ENCODE measurements around the gene WBP2.
"Not testable (repeated sequence)": the region's sequence is repeated elsewhere in the genome, so short reads cannot be mapped to it uniquely, and the experiment has no call there.

WBP2 gene

DNA sequence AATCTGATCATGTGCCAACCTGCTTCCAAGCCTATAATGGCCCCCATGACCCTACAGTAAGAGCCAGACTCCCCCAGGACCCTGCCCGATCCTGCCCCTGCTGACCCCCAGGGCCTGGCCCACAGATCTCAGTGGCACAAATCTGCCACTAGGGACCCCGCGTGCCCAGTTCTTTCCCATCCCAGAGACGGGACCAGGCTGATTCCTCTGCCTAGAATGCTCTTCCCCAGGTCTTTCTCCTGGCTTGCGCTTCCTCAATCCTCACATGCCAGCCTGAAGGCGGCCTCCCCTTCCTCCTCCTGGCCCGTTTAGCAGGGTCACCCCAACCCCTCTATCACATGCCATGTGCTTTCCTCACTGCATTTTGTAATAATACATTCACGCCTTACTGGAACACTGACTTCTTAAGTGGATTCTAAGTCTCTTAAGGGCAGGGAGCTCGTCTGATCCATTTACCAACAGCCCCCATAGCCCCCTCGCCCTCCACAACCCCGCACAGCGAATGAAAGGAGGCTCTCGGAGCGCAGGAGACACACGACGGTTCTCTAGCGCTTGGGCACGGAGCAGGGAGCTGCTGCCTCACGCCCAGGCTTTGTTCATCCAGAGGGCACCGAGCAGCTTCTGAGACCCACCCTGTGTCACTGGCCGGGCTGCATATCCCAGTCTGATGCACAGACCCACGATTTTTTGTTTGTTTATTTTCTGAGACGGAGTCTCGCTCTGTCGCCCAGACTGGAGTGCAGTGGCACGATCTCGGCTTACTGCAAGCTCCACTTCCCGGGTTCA lies 40.4 kb upstream of the WBP2 start:
- peak in 1 of 2 experiments; percentile 56 for DNase-seq (ENCODE audit: low read depth in 1 of 2, low spot score in 1 of 2)
- in situ Hi-C loops (cut with HindIII; ENCODE audit: low pct_unique_long_range_greater_than_20kb, low sequenced_read_pairs), result no loop called here
- TF ChIP-seq JUND (IDR thresholded peaks at IDR 0.05; ENCODE audit: low read depth), result no peak

- TF ChIP-seq JUND (IDR thresholded peaks at IDR 0.05; ENCODE audit: low read depth), result no peak
- no peak for DNase-seq (ENCODE audit: low read depth in 1 of 2, low spot score in 1 of 2)
- in situ Hi-C loops (cut with HindIII; ENCODE audit: low pct_unique_long_range_greater_than_20kb, low sequenced_read_pairs), result no loop called here
Measured at GRCh38 chr17:75894049-75894733, 39.1 kb upstream of the WBP2 start.

- in situ Hi-C loops (cut with HindIII; ENCODE audit: low pct_unique_long_range_greater_than_20kb, low sequenced_read_pairs), result no loop called here
- TF ChIP-seq JUND (IDR thresholded peaks at IDR 0.05; ENCODE audit: low read depth), result no peak
- DNase-seq (ENCODE audit: low read depth in 1 of 2, low spot score in 1 of 2), result no peak
Measured at GRCh38 chr17:75893305-75894048, 38.3 kb upstream of the WBP2 start.

DNA sequence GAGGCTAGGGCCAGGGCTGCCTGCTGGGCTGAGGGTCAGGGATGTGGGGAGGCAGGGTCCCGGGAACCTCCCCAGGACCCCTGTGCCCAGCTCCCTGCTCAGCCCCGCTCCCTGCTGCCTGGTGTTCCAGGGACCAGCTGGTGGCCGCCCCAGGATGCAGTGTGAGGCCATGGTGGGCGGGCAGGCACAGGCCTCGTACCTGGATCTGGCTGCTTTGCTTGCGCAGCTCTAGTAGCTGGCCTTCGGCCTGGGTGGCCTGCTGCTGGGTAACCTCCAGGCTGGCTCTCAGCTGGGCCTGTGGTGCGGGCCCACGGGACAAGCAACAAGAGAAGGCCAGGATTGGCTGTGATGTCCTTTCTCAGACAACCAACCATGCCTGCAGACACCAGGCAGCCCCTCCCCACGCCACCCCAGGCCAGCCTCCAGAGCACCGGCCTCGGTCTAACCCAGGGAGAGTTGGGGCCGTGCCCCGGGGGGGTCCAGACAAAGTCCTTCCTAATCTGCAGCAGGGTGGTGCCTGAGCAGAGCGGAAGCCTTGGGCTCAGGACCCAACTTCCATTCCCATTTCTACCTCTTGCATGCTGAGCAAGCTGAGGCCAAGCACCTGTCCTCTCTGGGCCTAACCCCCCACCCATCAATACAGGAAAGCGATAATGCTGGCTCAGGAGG lies 37.6 kb upstream of the WBP2 start:
- DNase-seq (ENCODE audit: low read depth in 1 of 2, low spot score in 1 of 2), result no peak
- no peak for TF ChIP-seq JUND (IDR thresholded peaks at IDR 0.05; ENCODE audit: low read depth)
- in situ Hi-C loops (cut with HindIII; ENCODE audit: low pct_unique_long_range_greater_than_20kb, low sequenced_read_pairs), result no loop called here

DNA sequence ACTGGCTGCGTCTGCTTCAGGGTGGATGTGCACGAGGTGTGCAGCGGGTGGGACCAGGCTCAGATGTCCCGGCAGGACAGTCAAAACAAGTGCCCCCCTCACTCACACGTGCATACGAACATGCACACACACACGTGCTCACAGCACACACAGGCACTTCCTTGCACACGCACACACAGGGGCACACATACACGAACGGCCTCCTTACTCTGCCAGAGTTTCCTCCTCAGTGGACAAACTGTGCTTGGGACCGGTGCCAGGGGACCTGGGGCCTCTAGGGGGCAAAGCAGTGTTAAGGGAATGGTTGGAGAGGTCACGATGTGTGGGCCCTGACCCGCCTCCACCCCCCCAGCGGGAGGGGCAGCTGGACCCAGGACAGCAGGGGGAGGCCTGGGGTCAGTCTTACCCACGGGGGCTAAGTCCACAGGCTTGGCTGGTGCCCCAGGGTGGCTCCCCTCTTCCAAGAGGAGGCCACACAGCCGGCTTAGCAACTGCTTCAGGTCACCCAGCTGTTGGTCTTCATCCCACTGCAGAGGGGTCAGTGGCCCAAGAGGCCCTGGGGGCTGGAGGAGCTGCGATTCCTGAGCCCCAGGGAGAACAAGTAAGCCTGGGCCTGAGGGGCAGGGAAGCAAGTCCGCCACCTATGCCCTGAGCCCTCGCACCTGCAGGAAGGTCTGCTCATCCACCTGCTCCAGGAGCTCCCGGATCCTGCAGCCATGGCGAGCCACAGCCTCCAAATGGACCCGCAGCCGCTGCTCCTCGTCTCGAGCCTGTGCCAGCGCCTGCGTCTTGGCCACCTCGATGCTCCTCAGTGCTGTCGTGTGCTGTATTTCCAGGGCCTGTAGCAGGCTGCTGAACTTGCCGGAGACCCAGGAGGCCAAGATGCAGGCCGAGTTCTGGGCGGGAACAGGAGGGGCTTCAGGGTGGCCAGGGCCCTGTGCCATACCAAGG lies 36.7 kb upstream of the WBP2 start:
- DNase-seq (ENCODE audit: low read depth in 1 of 2, low spot score in 1 of 2), result no peak
- no peak for TF ChIP-seq JUND (IDR thresholded peaks at IDR 0.05; ENCODE audit: low read depth)
- in situ Hi-C loops (cut with HindIII; ENCODE audit: low pct_unique_long_range_greater_than_20kb, low sequenced_read_pairs), result no loop called here

- no peak for DNase-seq (ENCODE audit: low read depth in 1 of 2, low spot score in 1 of 2)
- TF ChIP-seq JUND (IDR thresholded peaks at IDR 0.05; ENCODE audit: low read depth), result no peak
- in situ Hi-C loops (cut with HindIII; ENCODE audit: low pct_unique_long_range_greater_than_20kb, low sequenced_read_pairs), result no loop called here
Measured at GRCh38 chr17:75891022-75891604, 36.0 kb upstream of the WBP2 start.

- DNase-seq (ENCODE audit: low read depth in 1 of 2, low spot score in 1 of 2), result no peak
- in situ Hi-C loops (cut with HindIII; ENCODE audit: low pct_unique_long_range_greater_than_20kb, low sequenced_read_pairs), result no loop called here
- no peak for TF ChIP-seq JUND (IDR thresholded peaks at IDR 0.05; ENCODE audit: low read depth)
Measured at GRCh38 chr17:75889454-75889853, 34.3 kb upstream of the WBP2 start.

DNA sequence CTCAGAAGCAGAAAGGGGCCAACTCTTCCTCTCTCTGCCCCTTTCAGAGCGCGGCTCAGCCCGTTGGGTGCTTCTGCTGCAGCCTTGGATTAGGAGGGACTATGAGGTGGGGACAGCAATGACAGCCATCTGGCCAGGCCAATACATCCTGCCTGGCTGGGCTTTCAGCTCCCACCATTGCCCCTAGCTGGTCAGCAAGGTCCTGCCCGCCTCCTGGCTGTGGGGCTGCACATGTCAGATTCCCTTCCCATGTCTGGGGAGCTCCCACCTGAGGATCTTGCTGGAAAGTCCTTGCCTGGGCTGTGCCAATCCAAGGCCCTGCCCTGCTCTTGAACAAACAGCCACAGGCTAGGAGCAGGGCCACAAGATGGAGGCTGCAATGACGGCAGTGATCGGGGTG lies 33.3 kb upstream of the WBP2 start:
- no peak for TF ChIP-seq JUND (IDR thresholded peaks at IDR 0.05; ENCODE audit: low read depth)
- no peak for DNase-seq (ENCODE audit: low read depth in 1 of 2, low spot score in 1 of 2)
- in situ Hi-C loops (cut with HindIII; ENCODE audit: low pct_unique_long_range_greater_than_20kb, low sequenced_read_pairs), result no loop called here

- in situ Hi-C loops (cut with HindIII; ENCODE audit: low pct_unique_long_range_greater_than_20kb, low sequenced_read_pairs); DNase-seq (ENCODE audit: low read depth in 1 of 2, low spot score in 1 of 2): not testable (repeated sequence)
Measured at GRCh38 chr17:75885860-75886259, 30.7 kb upstream of the WBP2 start.

- in situ Hi-C loops (cut with HindIII; ENCODE audit: low pct_unique_long_range_greater_than_20kb, low sequenced_read_pairs), result no loop called here
- DNase-seq (ENCODE audit: low read depth in 1 of 2, low spot score in 1 of 2), result no peak
- TF ChIP-seq JUND (IDR thresholded peaks at IDR 0.05; ENCODE audit: low read depth), result no peak
Measured at GRCh38 chr17:75885431-75885830, 30.3 kb upstream of the WBP2 start.

DNA sequence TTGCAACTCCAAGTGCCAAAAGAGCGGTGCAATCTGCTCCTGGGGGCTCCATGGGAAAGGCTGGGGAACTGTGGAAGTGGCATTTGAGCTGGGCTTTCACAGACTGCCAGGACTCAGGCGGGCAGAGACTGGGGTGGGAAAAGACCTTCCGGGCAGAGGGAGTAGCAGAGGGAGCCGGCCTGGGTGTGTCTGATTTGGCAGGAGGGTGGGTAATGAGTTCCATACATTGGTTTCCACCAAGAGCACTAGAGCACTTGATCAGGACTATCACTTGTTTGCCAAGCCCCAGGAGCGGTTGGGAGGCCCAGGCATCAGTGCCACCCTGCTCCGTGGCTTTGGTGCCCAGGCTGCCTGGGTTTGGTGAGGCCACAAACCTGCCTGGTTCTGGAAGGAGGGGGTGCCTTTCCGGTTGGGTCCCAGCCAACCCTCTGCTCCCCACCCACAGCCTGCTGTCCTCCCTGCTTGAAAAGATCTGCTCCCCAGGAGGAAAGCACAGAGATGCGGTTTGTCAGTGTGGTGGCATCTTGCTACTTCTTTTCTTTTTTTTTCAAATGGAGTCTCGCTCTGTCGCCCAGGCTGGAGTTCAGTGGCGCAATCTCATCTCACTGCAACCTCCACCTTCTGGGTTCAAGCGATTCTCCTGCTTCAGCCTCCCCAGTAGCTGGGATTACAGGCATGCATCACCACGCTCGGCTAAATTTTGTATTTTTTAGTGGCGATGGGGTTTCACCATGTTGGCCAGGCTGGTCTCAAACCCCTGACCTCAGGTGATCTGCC lies 26.7 kb upstream of the WBP2 start:
- no peak for DNase-seq (ENCODE audit: low read depth in 1 of 2, low spot score in 1 of 2)
- TF ChIP-seq JUND (IDR thresholded peaks at IDR 0.05; ENCODE audit: low read depth), result no peak
- in situ Hi-C loops (cut with HindIII; ENCODE audit: low pct_unique_long_range_greater_than_20kb, low sequenced_read_pairs), result no loop called here

All from T47D (cell line).